Activated effector memory CD4-positive, alpha-beta T cell treated with anti-CD3 and anti-CD28 coated beads, Interleukin-2, amount 50 U/mL, for 16 hours (primary cell): ENCODE results near the gene ANKRD30A.
"Not testable (repeated sequence)": the region's sequence is repeated elsewhere in the genome, so short reads cannot be mapped to it uniquely, and the experiment has no call there.

Experiments used
- DNase-seq: peaks from one replicate; pipeline ENCODE4 v3.0.0-alpha.2; 2020

ANKRD30A gene

GRCh38 chr10:37125191-37125732 lies at the start of gene ANKRD30A:
Gene ANKRD30A, plus strand, starts transcription at chr10:37125598. Its CDS starts 190 bp downstream, at chr10:37125788.
- DNase-seq: no peak

- not testable (repeated sequence) for DNase-seq
These were observed 49.3 kb upstream of the ANKRD30A start for GRCh38 chr10:37076083-37076482.

- no peak for DNase-seq
These were observed 29.4 kb upstream of the ANKRD30A start for GRCh38 chr10:37095792-37096573.

- no peak for DNase-seq
These were observed 24.1 kb upstream of the ANKRD30A start for GRCh38 chr10:37101261-37101660.

GRCh38 chr10:37109000-37109399 lies 16.4 kb upstream of the ANKRD30A start:
- DNase-seq: no peak

GRCh38 chr10:37124532-37124931 lies 866 bp upstream of the ANKRD30A start:
- DNase-seq: no peak

- no peak for DNase-seq
These were observed 523 bp downstream of the ANKRD30A start for GRCh38 chr10:37125921-37126320.

GRCh38 chr10:37146443-37146842 lies 21.0 kb downstream of the ANKRD30A start:
- DNase-seq: no peak

- DNase-seq: not testable (repeated sequence)
These were observed 37.0 kb downstream of the ANKRD30A start for GRCh38 chr10:37162430-37162829.

- DNase-seq: not testable (repeated sequence)
These were observed 46.5 kb downstream of the ANKRD30A start for GRCh38 chr10:37171945-37172344.

GRCh38 chr10:37178296-37178695 lies 52.9 kb downstream of the ANKRD30A start:
- DNase-seq: not testable (repeated sequence)

GRCh38 chr10:37182719-37183118 lies 57.3 kb downstream of the ANKRD30A start:
- DNase-seq: not testable (repeated sequence)

GRCh38 chr10:37206132-37206531 lies 80.7 kb downstream of the ANKRD30A start:
- no peak for DNase-seq

- no peak for DNase-seq
These were observed 95.5 kb downstream of the ANKRD30A start for GRCh38 chr10:37220866-37221265.

- DNase-seq: no peak
These were observed 96.6 kb downstream of the ANKRD30A start for GRCh38 chr10:37222046-37222445.

GRCh38 chr10:37225163-37225562 lies 99.8 kb downstream of the ANKRD30A start:
- no peak for DNase-seq

- DNase-seq: no peak
These were observed 101.1 kb downstream of the ANKRD30A start for GRCh38 chr10:37226524-37226923.

- DNase-seq: no peak
These were observed 109.3 kb downstream of the ANKRD30A start for GRCh38 chr10:37234692-37235091.

GRCh38 chr10:37236093-37236492 lies 110.7 kb downstream of the ANKRD30A start:
- no peak for DNase-seq

- DNase-seq: no peak
These were observed 114.8 kb downstream of the ANKRD30A start for GRCh38 chr10:37240223-37240622.

GRCh38 chr10:37246637-37247036 lies 121.2 kb downstream of the ANKRD30A start:
- no peak for DNase-seq

GRCh38 chr10:37255837-37256236 lies 130.4 kb downstream of the ANKRD30A start:
- DNase-seq: not testable (repeated sequence)

- no peak for DNase-seq
These were observed 137.9 kb downstream of the ANKRD30A start for GRCh38 chr10:37263304-37263703.

GRCh38 chr10:37268266-37268665 lies 142.9 kb downstream of the ANKRD30A start:
- DNase-seq: no peak
